Gastrocnemius medialis (tissue), 4 donors: ENCODE data around the gene B4GALT5. TPM values are rescaled to one million over a fixed set of nuclear protein-coding genes. Genes with fewer than 3 reads are reported as not detected.
"Not testable (repeated sequence)": the region's sequence is repeated elsewhere in the genome, so short reads cannot be mapped to it uniquely, and the experiment has no call there.

Experiments
- ATAC-seq, 2 donors: fragments of 150-250 bp; one replicate each; pipeline ENCODE4 v1.9.1; 2016
- DNase-seq, 2 donors: peaks; one replicate each; pipeline ENCODE4 v3.0.0-alpha.2; 2019
- H3K27ac ChIP-seq, 4 donors: fragments of 200-600 bp; sonication (generic); 1 replicate in 1 of 4; 2 replicates in 3 of 4; pipeline ENCODE4 v1.5.1; 2016 to 2018; ENCODE audit warnings: mild to moderate bottlenecking in 2 of 4, moderate library complexity in 1 of 4
- H3K27me3 ChIP-seq, 3 donors: fragments of 200-600 bp; sonication (generic) in 2 of 3; 1 replicate in 1 of 3; 2 replicates in 2 of 3; pipeline versions ENCODE4 v1.5.1 to v1.6.0; 2016 to 2019; ENCODE audit warnings: mild to moderate bottlenecking in 1 of 3, moderate library complexity in 1 of 3
- H3K36me3 ChIP-seq, 2 donors: fragments of 200-600 bp; sonication (generic) in 1 of 2; one replicate each; pipeline ENCODE4 v1.5.1; 2017 to 2018
- H3K4me1 ChIP-seq, 2 donors: fragments of 200-600 bp; sonication (generic) in 1 of 2; one replicate each; pipeline ENCODE4 v1.5.1; 2016 to 2017; ENCODE audit warnings: mild to moderate bottlenecking in 2 of 2
- H3K4me3 ChIP-seq, 4 donors: fragments of 200-600 bp; sonication (generic) in 3 of 4; 1 replicate in 1 of 4; 2 replicates in 3 of 4; pipeline ENCODE4 v1.5.1; 2016 to 2019; ENCODE audit warnings: mild to moderate bottlenecking in 2 of 4
- H3K9me3 ChIP-seq, 3 donors: fragments of 200-600 bp; sonication (generic) in 2 of 3; 1 replicate in 1 of 3; 2 replicates in 2 of 3; pipeline ENCODE4 v1.5.1; 2016 to 2019
- POLR2A ChIP-seq, 2 donors: fragments of 450-650 bp; IDR thresholded peaks; one replicate each; pipeline ENCODE4 v1.6.1; 2017; ENCODE audit warnings: antibody characterized with exemption in 2 of 2, mild to moderate bottlenecking in 2 of 2, moderate library complexity in 2 of 2
- in situ Hi-C, 4 donors: fragments of 200-750 bp; cut with MboI; loops; one replicate each; pipeline versions ENCODE4 v1.15.0 to v1.8.0; 2017; ENCODE audit warnings: low sequenced_read_pairs in 4 of 4
- intact Hi-C: fragments of 100-400 bp; cut with DNase I; formaldehyde crosslinking; loops from one replicate; pipeline ENCODE4 v1.15.1; 2023; ENCODE audit warnings: low total_unique reads
- total RNA-seq, 4 donors: library from RNA; depleted of rRNA; stranded (reverse); fragments of >200 nt; gene quantifications; one replicate each; pipeline versions ENCODE4 v1.1.0 to v1.2.3, GENCODE V29; 2016
- TF ChIP-seq, protein P1 (sequence below), 5 experiments: fragments of 450-650 bp in 3 of 5; fragments of 200-600 bp in 2 of 5; sonication (generic) in 2 of 5; IDR thresholded peaks in 4 of 5; conservative IDR thresholded peaks in 1 of 5; 1 replicate in 4 of 5; 2 replicates in 1 of 5; pipeline ENCODE4 v1.5.1; 2016 to 2019; ENCODE audit warnings: antibody characterized with exemption in 5 of 5, mild to moderate bottlenecking in 3 of 5, moderate library complexity in 3 of 5

The B4GALT5 gene
- total RNA-seq, 4 donors from 2014 or later: 27.6 to 75.2 (median 56.4) TPM

DNA sequence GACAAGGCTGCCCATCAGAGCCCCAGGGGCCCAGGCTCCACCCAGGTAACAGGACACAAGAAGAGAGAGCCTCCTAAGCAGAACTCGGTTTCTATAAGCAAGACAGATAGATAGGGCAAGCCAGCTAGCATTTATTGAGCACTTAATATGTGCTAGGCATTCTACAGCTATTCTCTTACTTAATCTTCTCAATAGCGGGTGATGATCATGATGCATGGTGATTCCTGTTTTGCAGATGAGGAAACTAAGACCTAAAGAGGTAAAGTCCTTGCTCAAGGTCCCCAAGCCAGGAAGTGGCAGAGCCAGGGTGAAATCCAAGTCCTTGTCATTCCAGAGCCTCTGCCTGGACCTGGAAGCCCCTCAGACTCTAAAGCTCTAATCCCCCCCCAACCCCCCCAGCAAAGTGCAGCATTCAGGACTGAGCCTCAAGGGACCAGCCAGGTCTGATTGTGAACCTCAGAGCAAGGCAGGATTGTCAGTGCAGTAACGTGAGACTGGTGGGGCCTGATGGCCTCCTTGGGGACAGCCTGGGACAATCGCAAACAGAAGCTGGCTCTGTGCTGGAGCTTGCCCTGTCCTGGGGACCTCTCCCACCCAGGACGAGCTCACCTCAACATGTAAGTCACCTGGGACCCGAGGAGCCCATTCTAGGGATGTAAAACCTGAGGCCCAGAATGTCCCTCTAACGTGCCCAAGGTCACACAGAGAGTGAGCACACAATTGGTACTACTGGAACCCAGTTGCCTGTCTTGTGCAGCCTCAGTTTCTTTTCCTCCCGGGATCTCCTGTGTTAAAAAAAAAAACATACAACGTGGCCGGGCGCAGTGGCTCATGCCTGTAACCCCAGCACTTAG lies 97.3 kb downstream of the B4GALT5 start:
- in situ Hi-C loops (loop anchor here in 2 of 4 donors (10.0 kb wide), 1 partner anchor 228 kb away; no protein-coding TSS in a partner anchor), intact Hi-C loops (loop anchor here (10.0 kb wide), 1 partner anchor 148 kb away; no protein-coding TSS in a partner anchor)
- Histone ChIP-seq H3K9me3 (no peaks in the 10 kb centered on the region), H3K27me3 (no peaks in the 10 kb centered on the region), H3K4me1 (peaks cover under 1 to 14% of the 10 kb centered on the region in 2 donors), H3K4me3 (no peak overlapping the region), H3K27ac (peak overlapping the region; percentile 71 to 92 (median 86)), H3K36me3 (no peaks in the 10 kb centered on the region)
- DNase-seq (no peak), ATAC-seq (no peak)
- TF ChIP-seq POLR2A (IDR thresholded peaks at IDR 0.05): no peak
- TF ChIP-seq, protein P1, sequence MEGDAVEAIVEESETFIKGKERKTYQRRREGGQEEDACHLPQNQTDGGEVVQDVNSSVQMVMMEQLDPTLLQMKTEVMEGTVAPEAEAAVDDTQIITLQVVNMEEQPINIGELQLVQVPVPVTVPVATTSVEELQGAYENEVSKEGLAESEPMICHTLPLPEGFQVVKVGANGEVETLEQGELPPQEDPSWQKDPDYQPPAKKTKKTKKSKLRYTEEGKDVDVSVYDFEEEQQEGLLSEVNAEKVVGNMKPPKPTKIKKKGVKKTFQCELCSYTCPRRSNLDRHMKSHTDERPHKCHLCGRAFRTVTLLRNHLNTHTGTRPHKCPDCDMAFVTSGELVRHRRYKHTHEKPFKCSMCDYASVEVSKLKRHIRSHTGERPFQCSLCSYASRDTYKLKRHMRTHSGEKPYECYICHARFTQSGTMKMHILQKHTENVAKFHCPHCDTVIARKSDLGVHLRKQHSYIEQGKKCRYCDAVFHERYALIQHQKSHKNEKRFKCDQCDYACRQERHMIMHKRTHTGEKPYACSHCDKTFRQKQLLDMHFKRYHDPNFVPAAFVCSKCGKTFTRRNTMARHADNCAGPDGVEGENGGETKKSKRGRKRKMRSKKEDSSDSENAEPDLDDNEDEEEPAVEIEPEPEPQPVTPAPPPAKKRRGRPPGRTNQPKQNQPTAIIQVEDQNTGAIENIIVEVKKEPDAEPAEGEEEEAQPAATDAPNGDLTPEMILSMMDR (IDR thresholded peaks at IDR 0.05 in 4 of 5, conservative IDR thresholded peaks at IDR 0.05 in 1 of 5): no peak

DNA sequence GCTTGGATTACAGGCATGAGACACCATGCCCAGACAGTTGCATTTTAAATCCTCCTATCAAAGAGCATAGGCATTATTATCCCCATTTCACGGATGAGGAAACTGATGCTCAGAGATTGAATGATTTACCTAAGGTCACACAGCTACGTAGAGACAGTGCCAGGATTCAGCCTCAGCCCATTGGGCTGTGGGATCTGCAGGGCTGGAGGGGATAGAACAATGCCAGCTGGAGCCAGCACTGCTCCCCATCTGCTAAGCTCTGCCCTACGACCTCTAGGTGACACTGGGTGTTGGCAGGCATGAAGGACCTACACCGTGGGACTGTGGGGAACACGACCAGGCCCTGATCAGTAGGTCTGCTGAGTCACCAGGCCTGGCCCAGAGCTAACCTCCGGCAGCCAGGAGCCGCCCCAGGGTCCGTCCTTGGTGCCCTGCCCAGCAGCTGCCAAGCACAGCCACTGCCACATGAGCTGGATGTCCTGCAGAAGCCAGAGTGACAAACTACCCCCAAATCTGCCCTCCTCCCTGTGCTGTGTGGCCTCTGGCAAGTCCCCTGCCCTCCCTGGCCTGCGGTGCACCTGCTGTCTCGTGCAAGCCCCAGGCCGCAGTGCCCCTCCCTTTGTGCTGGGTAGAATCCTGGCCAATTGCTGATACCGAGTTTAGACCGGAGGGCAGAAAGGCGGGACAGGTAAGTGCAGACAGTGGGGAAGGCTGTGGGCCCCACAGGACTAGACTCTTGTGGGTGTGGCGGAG lies 98.1 kb downstream of the B4GALT5 start:
- peak; percentile 71 to 78 for ATAC-seq
- in situ Hi-C loops: loop anchor here in 2 of 4 donors (10.0 kb wide), 1 partner anchor 229 kb away; no protein-coding TSS in a partner anchor
- no peak for TF ChIP-seq POLR2A (IDR thresholded peaks at IDR 0.05)
- TF ChIP-seq, protein P1 (IDR thresholded peaks at IDR 0.05 in 4 of 5, conservative IDR thresholded peaks at IDR 0.05 in 1 of 5): peak in 1 of 5 experiments; percentile 21

DNA sequence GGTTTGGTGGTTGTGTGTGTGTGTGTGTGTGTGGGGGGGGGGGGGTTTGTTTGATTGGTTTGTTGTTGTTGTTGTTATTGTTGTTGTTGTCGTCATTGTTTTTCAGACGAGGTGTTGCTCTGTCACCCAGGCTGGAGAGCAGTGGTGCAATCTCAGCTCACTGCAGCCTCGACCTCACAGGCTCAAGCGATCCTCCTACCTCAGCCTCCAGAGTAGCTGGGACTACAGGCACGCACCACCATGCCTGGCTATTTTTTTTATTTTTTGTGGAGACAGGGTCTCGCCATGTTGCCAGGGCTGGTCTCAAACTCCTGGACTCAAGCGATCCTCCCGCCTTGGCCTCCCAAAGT lies 98.7 kb downstream of the B4GALT5 start:
- ATAC-seq, H3K9me3 ChIP-seq, H3K27me3 ChIP-seq, DNase-seq, H3K36me3 ChIP-seq, H3K4me3 ChIP-seq: not testable (repeated sequence)
- Histone ChIP-seq H3K27ac (peak overlapping the region; percentile 71 to 92 (median 86)), H3K4me1 (peaks cover 10 to 14% of the 10 kb centered on the region in 2 donors)
- intact Hi-C loops: loop anchor here (2.0 to 10.0 kb wide), 2 partner anchors 98 to 150 kb away; partner anchors contain the start of gene B4GALT5
- in situ Hi-C loops: loop anchor here in 2 of 4 donors (10.0 kb wide), 1 partner anchor 230 kb away; no protein-coding TSS in a partner anchor

More for the DNA sequence above, 98.1 kb downstream of the B4GALT5 start:
- Histone ChIP-seq H3K4me3 (no peak overlapping the region), H3K9me3 (no peaks in the 10 kb centered on the region), H3K27ac (peak overlapping the region; percentile 71 to 92 (median 86)), H3K4me1 (peaks cover 9 to 14% of the 10 kb centered on the region in 2 donors), H3K27me3 (no peaks in the 10 kb centered on the region), H3K36me3 (no peaks in the 10 kb centered on the region)
- DNase-seq: peak; percentile 91 to 97
- intact Hi-C loops: loop anchor here (2.0 to 10.0 kb wide), 2 partner anchors 97 to 149 kb away; partner anchors contain the start of gene B4GALT5

DNA sequence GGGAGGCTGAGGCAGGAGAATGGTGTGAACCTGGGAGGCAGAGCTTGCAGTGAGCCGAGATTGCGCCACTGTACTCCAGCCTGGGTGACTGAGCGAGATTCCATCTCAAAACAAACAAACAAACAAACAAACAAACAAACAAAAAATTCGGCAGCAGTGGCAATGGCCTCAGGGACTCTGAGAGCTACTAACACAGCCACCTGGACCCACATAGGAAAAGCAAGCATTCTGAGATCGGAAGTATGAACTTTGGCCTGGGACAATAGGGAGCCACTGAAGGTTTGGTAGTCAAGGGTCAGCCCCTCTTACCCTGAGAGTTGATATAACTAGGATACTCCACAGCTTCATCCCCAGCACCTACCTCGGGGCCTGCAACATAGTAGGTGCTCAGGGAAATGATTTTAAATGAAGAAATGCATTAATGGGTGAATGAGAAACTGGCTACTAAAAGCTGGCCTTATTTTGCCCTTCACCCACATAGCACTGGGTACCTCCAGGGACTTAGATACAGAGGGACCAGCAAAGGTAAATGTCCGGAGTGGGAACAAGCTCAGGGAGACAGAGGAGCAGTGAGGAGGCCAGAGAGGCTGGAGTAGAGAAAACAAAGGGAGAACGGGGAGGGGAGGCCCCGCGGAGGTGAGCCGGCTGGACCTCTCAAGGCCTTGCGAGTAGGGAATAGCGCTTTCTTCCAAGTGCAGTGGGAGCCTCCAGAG lies 99.2 kb downstream of the B4GALT5 start:
- in situ Hi-C loops: loop anchor here (5.0 to 10.0 kb wide), 3 partner anchors 228 to 233 kb away; no protein-coding TSS in a partner anchor

More for the DNA sequence above, 99.2 kb downstream of the B4GALT5 start:
- no peak overlapping the region for H3K4me3 ChIP-seq
- peaks cover 10 to 14% of the 10 kb centered on the region in 2 donors for H3K4me1 ChIP-seq
- no peaks in the 10 kb centered on the region for H3K9me3 ChIP-seq
- no peak for DNase-seq
- intact Hi-C loops: loop anchor here (2.0 to 10.0 kb wide), 3 partner anchors 98 to 208 kb away; partner anchors contain the start of gene B4GALT5
- TF ChIP-seq POLR2A (IDR thresholded peaks at IDR 0.05): no peak
- TF ChIP-seq, protein P1 (IDR thresholded peaks at IDR 0.05 in 4 of 5, conservative IDR thresholded peaks at IDR 0.05 in 1 of 5): no peak
- ATAC-seq: no peak
- peak overlapping the region; percentile 71 to 92 (median 86) for H3K27ac ChIP-seq
- no peaks in the 10 kb centered on the region for H3K27me3 ChIP-seq
- H3K36me3 ChIP-seq: no peaks in the 10 kb centered on the region
